ENCODE measurements around the gene NUDT16L1. TPM values are rescaled to one million over a fixed set of nuclear protein-coding genes. Genes with fewer than 3 reads are reported as not detected.

The NUDT16L1 gene
- total RNA-seq, 2 donors from 2014 or later: 16.8 to 24.0 TPM

DNA sequence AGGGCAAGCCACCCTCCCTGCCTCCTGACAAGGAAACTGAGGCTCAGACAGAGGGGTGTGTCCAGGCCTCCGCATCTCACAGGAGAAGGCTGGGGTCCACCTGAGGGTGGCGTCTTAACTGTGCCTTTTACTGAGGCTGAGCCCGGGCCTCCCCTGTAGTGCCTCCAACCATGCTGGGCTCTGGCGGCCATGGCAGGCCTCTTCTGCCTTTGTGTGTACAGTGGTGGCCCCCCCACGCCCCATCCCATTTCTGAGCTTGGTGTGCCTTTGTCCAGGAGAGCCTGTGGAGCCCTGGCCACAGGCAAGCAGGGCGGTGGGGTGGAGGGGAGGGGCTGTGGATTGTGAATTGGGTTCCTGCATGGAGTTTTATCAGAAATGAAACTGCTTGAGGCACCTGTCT lies 37.6 kb upstream of the NUDT16L1 start:
- H3K27ac ChIP-seq: no peak overlapping the region
- no peaks in the 10 kb centered on the region for H3K27me3 ChIP-seq (replicated peaks; ENCODE audit: insufficient read depth)
- no peak overlapping the region for H3K4me3 ChIP-seq
- no peaks in the 10 kb centered on the region for H3K9me3 ChIP-seq
- peaks cover 52% of the 10 kb centered on the region for H3K36me3 ChIP-seq
- TF ChIP-seq, protein P1, sequence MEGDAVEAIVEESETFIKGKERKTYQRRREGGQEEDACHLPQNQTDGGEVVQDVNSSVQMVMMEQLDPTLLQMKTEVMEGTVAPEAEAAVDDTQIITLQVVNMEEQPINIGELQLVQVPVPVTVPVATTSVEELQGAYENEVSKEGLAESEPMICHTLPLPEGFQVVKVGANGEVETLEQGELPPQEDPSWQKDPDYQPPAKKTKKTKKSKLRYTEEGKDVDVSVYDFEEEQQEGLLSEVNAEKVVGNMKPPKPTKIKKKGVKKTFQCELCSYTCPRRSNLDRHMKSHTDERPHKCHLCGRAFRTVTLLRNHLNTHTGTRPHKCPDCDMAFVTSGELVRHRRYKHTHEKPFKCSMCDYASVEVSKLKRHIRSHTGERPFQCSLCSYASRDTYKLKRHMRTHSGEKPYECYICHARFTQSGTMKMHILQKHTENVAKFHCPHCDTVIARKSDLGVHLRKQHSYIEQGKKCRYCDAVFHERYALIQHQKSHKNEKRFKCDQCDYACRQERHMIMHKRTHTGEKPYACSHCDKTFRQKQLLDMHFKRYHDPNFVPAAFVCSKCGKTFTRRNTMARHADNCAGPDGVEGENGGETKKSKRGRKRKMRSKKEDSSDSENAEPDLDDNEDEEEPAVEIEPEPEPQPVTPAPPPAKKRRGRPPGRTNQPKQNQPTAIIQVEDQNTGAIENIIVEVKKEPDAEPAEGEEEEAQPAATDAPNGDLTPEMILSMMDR (IDR thresholded peaks at IDR 0.05): no peak
- DNase-seq (ENCODE audit: low spot score): no peak
- ATAC-seq (ENCODE audit: insufficient number of reproducible peaks, low FRiP score, low read depth): no peak
- H3K4me1 ChIP-seq (ENCODE audit: control insufficient read depth in 1 of 2, low read depth in 2 of 2): peaks cover 0 to 13% of the 10 kb centered on the region in 2 donors

DNA sequence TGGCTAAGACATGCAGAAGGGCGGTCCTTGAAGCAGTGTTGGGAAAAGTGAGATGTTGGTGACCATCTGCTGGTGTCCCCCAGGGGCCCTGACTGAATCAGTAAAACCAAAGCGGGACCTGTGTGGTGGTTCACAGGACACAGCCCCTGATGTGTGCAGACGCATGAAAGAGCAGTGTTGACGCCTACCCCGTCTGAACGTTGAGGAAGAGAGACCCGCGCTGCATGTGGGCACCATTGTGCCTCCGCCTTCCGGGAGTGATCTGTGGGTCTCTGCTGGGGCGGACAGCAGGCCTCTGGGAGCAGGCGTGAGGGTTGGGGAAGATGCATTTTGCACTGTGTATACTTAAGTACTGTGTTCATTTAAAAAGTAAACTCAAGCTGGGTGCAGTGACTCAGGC lies 37.1 kb upstream of the NUDT16L1 start:
- Histone ChIP-seq H3K9me3 (no peaks in the 10 kb centered on the region), H3K27ac (no peak overlapping the region), H3K4me1 (ENCODE audit: control insufficient read depth in 1 of 2, low read depth in 2 of 2) (peaks cover 0 to 13% of the 10 kb centered on the region in 2 donors), H3K4me3 (no peak overlapping the region), H3K27me3 (replicated peaks; ENCODE audit: insufficient read depth) (no peaks in the 10 kb centered on the region), H3K36me3 (peaks cover 48% of the 10 kb centered on the region)
- DNase-seq (ENCODE audit: low spot score): no peak
- no peak for ATAC-seq (ENCODE audit: insufficient number of reproducible peaks, low FRiP score, low read depth)
- TF ChIP-seq, protein P1 (IDR thresholded peaks at IDR 0.05): no peak

DNA sequence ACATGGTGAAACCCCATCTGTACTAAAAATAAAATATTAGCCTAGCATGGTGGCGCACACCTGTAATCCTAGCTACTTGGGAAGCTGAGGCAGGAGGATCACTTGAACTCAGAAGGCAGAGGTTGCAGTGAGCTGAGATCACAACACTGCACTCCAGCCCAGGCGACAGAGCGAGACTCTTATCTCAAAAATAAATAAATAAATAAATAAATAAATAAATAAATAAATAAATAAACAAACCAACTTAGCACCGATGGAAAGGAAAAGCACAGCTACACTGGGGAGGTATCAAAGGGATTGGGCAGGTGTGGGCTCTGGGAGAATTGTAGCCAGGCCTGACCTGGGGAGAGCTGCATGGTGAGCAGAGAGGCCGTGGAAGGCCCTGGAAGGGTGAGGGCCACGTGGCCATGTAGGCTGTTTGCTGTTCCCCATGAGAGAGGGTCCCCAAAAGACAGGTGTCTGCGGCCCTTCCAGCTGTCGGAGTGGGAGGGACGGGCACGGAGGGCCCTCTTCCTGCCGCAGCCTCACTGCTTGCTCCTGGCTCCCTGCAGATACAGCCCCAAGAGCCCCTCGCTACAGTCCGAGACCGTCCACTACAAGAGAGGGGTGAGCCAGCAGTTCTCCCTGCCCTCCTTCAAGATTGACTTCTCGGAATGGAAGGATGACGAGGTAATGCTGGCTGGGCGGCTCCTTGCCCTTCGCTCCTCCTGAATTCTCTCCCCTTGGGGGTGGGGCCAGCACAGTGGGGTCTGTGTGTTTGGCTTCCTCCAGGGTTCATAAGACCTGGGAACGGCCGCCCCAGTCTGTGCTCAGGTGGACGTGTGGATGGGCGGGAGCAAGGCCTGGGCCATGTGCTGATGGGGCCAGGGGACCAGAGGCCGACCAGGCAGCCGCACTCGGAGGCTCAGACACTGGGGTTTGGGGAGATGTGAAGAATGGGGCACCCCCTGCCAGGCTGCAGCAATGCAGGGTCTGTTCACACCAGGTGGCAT lies 36.4 kb upstream of the NUDT16L1 start:
- H3K27ac ChIP-seq: no peak overlapping the region
- H3K4me3 ChIP-seq: no peak overlapping the region
- TF ChIP-seq, protein P1 (IDR thresholded peaks at IDR 0.05): no peak
- no peaks in the 10 kb centered on the region for H3K9me3 ChIP-seq
- ATAC-seq (ENCODE audit: insufficient number of reproducible peaks, low FRiP score, low read depth): no peak
- no peak for DNase-seq (ENCODE audit: low spot score)
- peaks cover 0 to 13% of the 10 kb centered on the region in 2 donors for H3K4me1 ChIP-seq (ENCODE audit: control insufficient read depth in 1 of 2, low read depth in 2 of 2)
- peaks cover 44% of the 10 kb centered on the region for H3K36me3 ChIP-seq
- H3K27me3 ChIP-seq (replicated peaks; ENCODE audit: insufficient read depth): no peaks in the 10 kb centered on the region

DNA sequence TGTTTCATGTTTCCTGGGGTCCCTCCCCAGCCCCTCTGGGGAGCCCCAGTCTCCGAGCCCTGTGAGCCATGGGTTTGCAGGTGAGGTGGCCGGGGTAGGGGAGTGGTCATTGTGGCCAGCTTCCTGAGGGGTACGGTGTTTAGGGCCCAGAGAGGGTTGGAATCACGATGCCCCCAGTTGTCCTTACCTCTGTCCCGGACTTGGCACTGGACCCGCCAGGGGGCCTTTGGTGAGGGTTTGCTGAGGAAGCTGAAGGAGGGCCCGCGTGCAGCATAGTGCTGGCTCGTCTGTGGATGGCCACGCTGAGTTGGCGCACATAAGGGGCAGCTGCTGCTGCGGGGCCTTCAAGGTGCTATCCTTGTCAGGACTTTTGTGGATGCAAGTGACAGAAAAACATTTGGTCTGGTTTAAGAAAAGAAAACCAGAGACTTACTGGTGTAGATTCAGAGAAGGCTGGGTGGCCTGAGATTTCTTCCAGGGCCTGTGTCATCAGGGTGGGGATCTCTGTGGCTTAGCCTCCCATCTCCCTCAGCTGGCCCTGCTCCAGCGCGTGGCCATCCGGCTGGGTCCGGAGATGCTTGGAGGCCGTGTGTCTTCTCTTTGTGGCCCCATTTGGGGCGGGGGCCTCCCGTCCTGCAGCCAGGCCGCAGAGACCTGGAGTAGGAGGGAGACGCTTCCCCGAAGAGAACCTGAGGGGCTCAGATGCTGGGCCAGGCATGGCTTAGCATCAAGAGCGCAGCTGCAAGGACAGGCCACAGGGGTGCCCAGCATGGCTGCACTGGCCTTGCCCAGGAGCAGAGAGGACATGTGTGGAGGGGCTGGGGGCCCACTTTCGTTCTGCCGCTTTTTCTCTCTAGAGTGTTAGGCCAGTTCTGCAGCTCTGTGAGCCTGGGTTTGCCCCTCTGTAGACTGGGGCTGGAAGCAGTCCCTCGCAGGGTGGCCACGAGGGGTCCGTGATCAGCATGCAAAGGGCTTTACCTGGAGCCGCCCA lies 33.7 kb upstream of the NUDT16L1 start:
- no peaks in the 10 kb centered on the region for H3K27me3 ChIP-seq (replicated peaks; ENCODE audit: insufficient read depth)
- H3K9me3 ChIP-seq: no peaks in the 10 kb centered on the region
- H3K27ac ChIP-seq: no peak overlapping the region
- H3K36me3 ChIP-seq: peaks cover 32% of the 10 kb centered on the region
- peaks cover 0 to 13% of the 10 kb centered on the region in 2 donors for H3K4me1 ChIP-seq (ENCODE audit: control insufficient read depth in 1 of 2, low read depth in 2 of 2)
- no peak for ATAC-seq (ENCODE audit: insufficient number of reproducible peaks, low FRiP score, low read depth)
- no peak for DNase-seq (ENCODE audit: low spot score)
- TF ChIP-seq, protein P1 (IDR thresholded peaks at IDR 0.05): no peak
- no peak overlapping the region for H3K4me3 ChIP-seq

Data from thoracic aorta (tissue), 2 donors.